ENCODE data around the gene PHF3.
"Not testable (repeated sequence)": the region's sequence is repeated elsewhere in the genome, so short reads cannot be mapped to it uniquely, and the experiment has no call there.

PHF3 gene

DNA sequence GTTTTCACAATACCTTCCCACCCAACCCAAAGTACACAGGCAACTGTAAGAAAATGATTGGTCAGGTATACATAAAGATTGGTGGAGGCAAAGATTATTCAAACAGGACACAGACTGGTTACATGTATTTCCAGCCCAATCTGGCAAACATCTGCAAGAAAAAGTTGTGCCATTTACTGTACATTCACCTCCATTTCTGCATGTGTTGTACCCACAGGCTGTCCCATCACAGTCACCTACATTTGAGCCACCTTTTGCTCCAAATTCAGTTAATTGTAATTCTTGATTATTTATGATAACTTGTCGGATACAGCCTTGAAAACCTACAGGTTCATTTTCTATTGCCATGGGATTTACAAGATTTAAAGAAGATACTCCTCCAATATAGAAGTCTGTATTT is 85.6 kb downstream of the PHF3 start:
- H3K4me1 ChIP-seq, result no peaks in the 10 kb centered on the region
- TF ChIP-seq, protein P1, sequence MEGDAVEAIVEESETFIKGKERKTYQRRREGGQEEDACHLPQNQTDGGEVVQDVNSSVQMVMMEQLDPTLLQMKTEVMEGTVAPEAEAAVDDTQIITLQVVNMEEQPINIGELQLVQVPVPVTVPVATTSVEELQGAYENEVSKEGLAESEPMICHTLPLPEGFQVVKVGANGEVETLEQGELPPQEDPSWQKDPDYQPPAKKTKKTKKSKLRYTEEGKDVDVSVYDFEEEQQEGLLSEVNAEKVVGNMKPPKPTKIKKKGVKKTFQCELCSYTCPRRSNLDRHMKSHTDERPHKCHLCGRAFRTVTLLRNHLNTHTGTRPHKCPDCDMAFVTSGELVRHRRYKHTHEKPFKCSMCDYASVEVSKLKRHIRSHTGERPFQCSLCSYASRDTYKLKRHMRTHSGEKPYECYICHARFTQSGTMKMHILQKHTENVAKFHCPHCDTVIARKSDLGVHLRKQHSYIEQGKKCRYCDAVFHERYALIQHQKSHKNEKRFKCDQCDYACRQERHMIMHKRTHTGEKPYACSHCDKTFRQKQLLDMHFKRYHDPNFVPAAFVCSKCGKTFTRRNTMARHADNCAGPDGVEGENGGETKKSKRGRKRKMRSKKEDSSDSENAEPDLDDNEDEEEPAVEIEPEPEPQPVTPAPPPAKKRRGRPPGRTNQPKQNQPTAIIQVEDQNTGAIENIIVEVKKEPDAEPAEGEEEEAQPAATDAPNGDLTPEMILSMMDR (IDR thresholded peaks at IDR 0.05), result no peak
- intact Hi-C loops (cut with DNase I; ENCODE audit: low total_unique reads), result no loop called here
- H3K4me3 ChIP-seq, result no peak overlapping the region
- H3K9me3 ChIP-seq, result no peaks in the 10 kb centered on the region
- no peak for DNase-seq
- H3K36me3 ChIP-seq, result no peaks in the 10 kb centered on the region
- no peak overlapping the region for H3K27ac ChIP-seq
- H3K27me3 ChIP-seq, result no peaks in the 10 kb centered on the region

DNA sequence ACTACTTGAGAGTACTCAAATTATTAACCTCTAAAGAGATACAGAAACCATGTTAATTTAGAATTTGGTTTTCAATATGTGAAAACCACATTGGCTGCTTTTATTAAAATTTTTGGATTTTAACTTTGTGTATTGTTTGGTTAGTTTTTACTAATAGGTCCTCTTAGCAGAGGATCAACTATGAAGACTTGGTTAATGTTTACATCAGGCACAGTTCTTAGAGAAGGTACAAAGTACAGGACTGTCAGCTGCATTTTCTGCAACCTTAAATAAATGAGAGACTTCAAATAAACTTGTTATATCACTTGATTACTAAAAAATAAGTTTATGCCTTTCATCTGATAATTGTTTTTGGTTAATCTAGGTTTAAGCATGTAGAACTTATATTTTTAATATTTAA is 89.1 kb downstream of the PHF3 start:
- intact Hi-C loops (cut with DNase I; ENCODE audit: low total_unique reads), result no loop called here
- no peak overlapping the region for H3K4me3 ChIP-seq
- no peak for DNase-seq
- TF ChIP-seq, protein P1 (IDR thresholded peaks at IDR 0.05), result no peak
- no peaks in the 10 kb centered on the region for H3K9me3 ChIP-seq
- no peaks in the 10 kb centered on the region for H3K27me3 ChIP-seq
- H3K4me1 ChIP-seq, result no peaks in the 10 kb centered on the region
- no peak overlapping the region for H3K27ac ChIP-seq
- no peaks in the 10 kb centered on the region for H3K36me3 ChIP-seq

DNA sequence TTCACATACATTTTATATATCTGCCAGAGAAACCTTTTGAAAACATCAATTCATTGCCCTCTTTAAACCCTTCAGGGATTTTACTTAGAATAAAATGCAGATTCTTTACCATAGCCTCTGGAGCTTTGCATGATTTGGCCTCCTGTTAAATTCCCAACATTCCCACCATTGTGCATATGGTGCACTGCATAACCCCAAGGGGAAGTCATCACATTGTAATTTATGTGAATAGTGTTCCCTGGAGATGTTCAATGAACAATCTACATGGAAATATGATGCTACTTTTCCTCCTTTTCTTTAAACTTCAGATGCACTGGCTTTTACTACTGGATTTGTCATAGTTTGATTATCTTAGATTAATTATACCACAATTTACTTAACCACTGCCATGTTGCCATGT is 94.7 kb downstream of the PHF3 start:
- intact Hi-C loops (cut with DNase I; ENCODE audit: low total_unique reads), result no loop called here
- Histone ChIP-seq H3K4me1 (no peaks in the 10 kb centered on the region), H3K27me3 (no peaks in the 10 kb centered on the region), H3K9me3 (no peaks in the 10 kb centered on the region), H3K36me3 (no peaks in the 10 kb centered on the region), H3K4me3 (no peak overlapping the region), H3K27ac (no peak overlapping the region)
- TF ChIP-seq, protein P1 (IDR thresholded peaks at IDR 0.05), result no peak
- no peak for DNase-seq

DNA sequence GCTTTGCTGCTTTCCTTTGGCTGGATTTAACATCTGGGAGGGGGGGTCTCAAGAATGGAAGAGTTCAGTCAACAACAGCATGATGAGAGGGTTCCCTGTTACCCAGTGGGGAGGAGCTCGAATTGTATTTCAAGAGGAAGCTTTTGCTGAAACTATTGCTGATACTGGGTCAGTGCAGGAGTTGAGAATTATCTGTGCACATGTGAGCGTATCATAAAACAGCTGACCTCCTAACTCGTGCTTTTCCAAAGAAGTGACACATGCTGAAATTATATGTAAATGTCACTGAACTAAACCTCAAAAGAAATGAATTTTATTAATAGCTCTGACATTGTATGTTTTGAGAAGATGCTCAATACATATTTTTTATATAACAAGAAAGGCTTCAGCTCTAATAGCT is 96.3 kb downstream of the PHF3 start:
- no peaks in the 10 kb centered on the region for H3K9me3 ChIP-seq
- no peaks in the 10 kb centered on the region for H3K36me3 ChIP-seq
- DNase-seq, result no peak
- no peak overlapping the region for H3K4me3 ChIP-seq
- no peaks in the 10 kb centered on the region for H3K4me1 ChIP-seq
- intact Hi-C loops (cut with DNase I; ENCODE audit: low total_unique reads), result no loop called here
- H3K27ac ChIP-seq, result no peak overlapping the region
- TF ChIP-seq, protein P1 (IDR thresholded peaks at IDR 0.05), result no peak
- H3K27me3 ChIP-seq, result no peaks in the 10 kb centered on the region

DNA sequence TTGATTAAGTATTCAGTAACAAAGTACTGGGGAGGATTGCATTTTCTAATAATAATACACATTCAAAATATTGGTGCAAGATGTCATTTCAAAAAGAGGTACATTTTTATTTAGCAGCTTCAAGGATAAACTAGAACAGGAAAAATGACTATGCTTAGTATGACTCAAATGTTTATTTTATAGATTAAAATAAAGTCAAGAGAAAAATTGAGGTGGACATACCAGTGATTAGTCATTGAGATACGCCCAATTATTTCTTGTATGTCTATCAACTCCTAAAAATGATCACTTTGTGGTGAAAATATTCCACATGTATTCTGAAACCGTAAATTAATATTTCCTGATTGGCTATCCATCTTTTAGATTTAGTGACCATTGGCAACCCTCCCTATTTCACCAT is 96.7 kb downstream of the PHF3 start:
- no peaks in the 10 kb centered on the region for H3K27me3 ChIP-seq
- no peak overlapping the region for H3K4me3 ChIP-seq
- TF ChIP-seq, protein P1 (IDR thresholded peaks at IDR 0.05), result no peak
- H3K4me1 ChIP-seq, result no peaks in the 10 kb centered on the region
- no peak overlapping the region for H3K27ac ChIP-seq
- H3K36me3 ChIP-seq, result no peaks in the 10 kb centered on the region
- no peaks in the 10 kb centered on the region for H3K9me3 ChIP-seq
- no peak for DNase-seq
- intact Hi-C loops (cut with DNase I; ENCODE audit: low total_unique reads), result no loop called here

DNA sequence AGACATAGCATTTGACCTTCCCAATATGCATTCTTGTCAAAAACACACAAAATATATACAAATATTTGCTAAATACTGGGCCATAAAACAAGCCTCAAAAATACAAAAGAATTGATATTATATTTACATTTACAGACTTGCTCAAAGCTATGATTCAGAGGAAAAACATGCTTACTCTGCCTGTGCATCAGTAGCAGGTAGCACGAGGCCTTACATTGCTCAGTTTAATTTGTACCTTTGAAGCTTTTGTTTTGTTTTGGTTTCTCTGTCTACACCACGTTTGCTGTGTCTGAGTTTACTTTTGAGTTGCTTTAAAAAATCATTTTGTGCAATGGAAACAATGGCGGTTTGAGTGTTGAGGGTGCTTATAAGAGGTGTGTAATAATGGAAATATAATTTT is 99.3 kb downstream of the PHF3 start:
- Histone ChIP-seq H3K36me3 (no peaks in the 10 kb centered on the region), H3K27ac (no peak overlapping the region), H3K4me3 (no peak overlapping the region), H3K9me3 (no peaks in the 10 kb centered on the region), H3K4me1 (no peaks in the 10 kb centered on the region), H3K27me3 (no peaks in the 10 kb centered on the region)
- intact Hi-C loops (cut with DNase I; ENCODE audit: low total_unique reads), result no loop called here
- DNase-seq, result no peak
- TF ChIP-seq, protein P1 (IDR thresholded peaks at IDR 0.05), result no peak

DNA sequence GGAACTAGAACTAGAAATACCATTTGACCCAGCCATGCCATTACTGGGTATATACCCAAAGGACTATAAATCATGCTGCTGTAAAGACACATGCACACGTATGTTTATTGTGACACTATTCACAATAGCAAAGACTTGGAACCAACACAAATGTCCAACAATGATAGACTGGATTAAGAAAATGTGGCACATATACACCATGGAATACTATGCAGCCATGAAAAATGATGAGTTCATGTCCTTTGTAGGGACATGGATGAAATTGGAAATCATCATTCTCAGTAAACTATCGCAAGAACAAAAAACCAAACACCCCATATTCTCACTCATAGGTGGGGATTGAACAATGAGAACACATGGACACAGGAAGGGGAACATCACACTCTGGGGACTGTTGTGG is 102.6 kb downstream of the PHF3 start:
- H3K36me3 ChIP-seq; H3K9me3 ChIP-seq; H3K27me3 ChIP-seq; DNase-seq; intact Hi-C loops (cut with DNase I; ENCODE audit: low total_unique reads); H3K4me1 ChIP-seq; H3K4me3 ChIP-seq; H3K27ac ChIP-seq: not testable (repeated sequence)
